OCI-M2 (cell line): ENCODE data around the gene POU2F2.
A peak's percentile ranks its signal among the peaks of the same experiment; 100 is the strongest.

Experiments used
- DNase-seq: peaks from one replicate; lab custom pipeline; 2025; ENCODE audit not compliant: unreplicated experiment; lab: John Stamatoyannopoulos, UW

The POU2F2 gene

GRCh38 chr19:42155796-42156195 is 23.6 kb upstream of the POU2F2 start:
- no peak for DNase-seq

- no peak for DNase-seq
Measured at GRCh38 chr19:42154471-42155323, 22.5 kb upstream of the POU2F2 start.

- DNase-seq = no peak
Measured at GRCh38 chr19:42153672-42154433, 21.6 kb upstream of the POU2F2 start.

- DNase-seq = no peak
Measured at GRCh38 chr19:42152910-42153671, 20.8 kb upstream of the POU2F2 start.

- no peak for DNase-seq
Measured at GRCh38 chr19:42151782-42152684, 19.8 kb upstream of the POU2F2 start.

GRCh38 chr19:42150911-42151361 is 18.7 kb upstream of the POU2F2 start:
- DNase-seq = no peak

- no peak for DNase-seq
Measured at GRCh38 chr19:42150364-42150763, 18.1 kb upstream of the POU2F2 start.

GRCh38 chr19:42149447-42150202 is 17.4 kb upstream of the POU2F2 start:
- no peak for DNase-seq

- no peak for DNase-seq
Measured at GRCh38 chr19:42148266-42148665, 16.0 kb upstream of the POU2F2 start.

GRCh38 chr19:42143341-42144234 is 11.3 kb upstream of the POU2F2 start:
- peak; percentile 1 for DNase-seq

GRCh38 chr19:42140125-42140754 is 8.0 kb upstream of the POU2F2 start:
- DNase-seq = peak; percentile 24

- no peak for DNase-seq
Measured at GRCh38 chr19:42134535-42135070, 2.4 kb upstream of the POU2F2 start.

GRCh38 chr19:42132851-42133528 is 744 bp upstream of the POU2F2 start:
- DNase-seq = peak; percentile 7

- no peak for DNase-seq
Measured at GRCh38 chr19:42131149-42132029, 857 bp downstream of the POU2F2 start.

- no peak for DNase-seq
Measured at GRCh38 chr19:42130254-42130573, 2.0 kb downstream of the POU2F2 start.

GRCh38 chr19:42129399-42130253 is 2.6 kb downstream of the POU2F2 start:
- DNase-seq = no peak
